Fibroblast of pulmonary artery (primary cell): ENCODE results near the gene BCO1.

Experiments
- DNase-seq: peaks from one replicate; pipeline ENCODE4 v3.0.0-alpha.2; 2010; ENCODE audit warnings: low read depth
- H3K4me3 ChIP-seq: replicated peaks from 2 replicates; pipeline ENCODE4 v1.5.1; 2011; ENCODE audit warnings: low read depth, mild to moderate bottlenecking, control low read depth, low read length, moderate library complexity
- TF ChIP-seq, protein P1 (sequence below): IDR thresholded peaks from 2 replicates; pipeline ENCODE4 v1.5.1; 2011; ENCODE audit warnings: mild to moderate bottlenecking, control low read depth, low read length, inconsistent platforms; ENCODE audit errors: missing control alignments

The BCO1 gene

GRCh38 chr16:81242977-81243618 lies 4.6 kb downstream of the BCO1 start:
- no peak for DNase-seq
- no peak overlapping the region for H3K4me3 ChIP-seq
- TF ChIP-seq, protein P1, sequence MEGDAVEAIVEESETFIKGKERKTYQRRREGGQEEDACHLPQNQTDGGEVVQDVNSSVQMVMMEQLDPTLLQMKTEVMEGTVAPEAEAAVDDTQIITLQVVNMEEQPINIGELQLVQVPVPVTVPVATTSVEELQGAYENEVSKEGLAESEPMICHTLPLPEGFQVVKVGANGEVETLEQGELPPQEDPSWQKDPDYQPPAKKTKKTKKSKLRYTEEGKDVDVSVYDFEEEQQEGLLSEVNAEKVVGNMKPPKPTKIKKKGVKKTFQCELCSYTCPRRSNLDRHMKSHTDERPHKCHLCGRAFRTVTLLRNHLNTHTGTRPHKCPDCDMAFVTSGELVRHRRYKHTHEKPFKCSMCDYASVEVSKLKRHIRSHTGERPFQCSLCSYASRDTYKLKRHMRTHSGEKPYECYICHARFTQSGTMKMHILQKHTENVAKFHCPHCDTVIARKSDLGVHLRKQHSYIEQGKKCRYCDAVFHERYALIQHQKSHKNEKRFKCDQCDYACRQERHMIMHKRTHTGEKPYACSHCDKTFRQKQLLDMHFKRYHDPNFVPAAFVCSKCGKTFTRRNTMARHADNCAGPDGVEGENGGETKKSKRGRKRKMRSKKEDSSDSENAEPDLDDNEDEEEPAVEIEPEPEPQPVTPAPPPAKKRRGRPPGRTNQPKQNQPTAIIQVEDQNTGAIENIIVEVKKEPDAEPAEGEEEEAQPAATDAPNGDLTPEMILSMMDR = no peak

DNA sequence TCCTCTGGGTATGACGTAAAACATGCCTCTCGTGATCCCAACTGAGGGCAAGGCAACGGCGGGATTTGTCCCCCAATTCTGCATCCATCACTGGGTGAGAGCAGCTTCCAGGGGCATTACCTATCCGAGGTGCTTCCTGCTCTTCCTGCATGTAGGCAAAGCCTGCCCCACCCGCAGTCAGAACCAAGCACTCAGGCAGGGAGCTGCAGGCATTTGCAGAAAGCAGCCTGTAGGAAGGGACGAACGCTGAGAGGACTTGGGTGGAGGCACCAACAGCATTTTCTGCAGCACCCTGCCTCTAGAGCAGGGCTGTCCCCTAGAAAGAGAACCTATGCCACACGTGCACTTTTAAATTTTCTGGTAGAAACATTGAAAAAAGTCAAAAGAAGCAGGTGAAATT lies 5.5 kb downstream of the BCO1 start:
- DNase-seq = no peak
- H3K4me3 ChIP-seq = no peak overlapping the region
- TF ChIP-seq, protein P1 = no peak

GRCh38 chr16:81251871-81252270 lies 13.4 kb downstream of the BCO1 start:
- peak; percentile 36 for DNase-seq
- TF ChIP-seq, protein P1 = no peak
- no peak overlapping the region for H3K4me3 ChIP-seq

DNA sequence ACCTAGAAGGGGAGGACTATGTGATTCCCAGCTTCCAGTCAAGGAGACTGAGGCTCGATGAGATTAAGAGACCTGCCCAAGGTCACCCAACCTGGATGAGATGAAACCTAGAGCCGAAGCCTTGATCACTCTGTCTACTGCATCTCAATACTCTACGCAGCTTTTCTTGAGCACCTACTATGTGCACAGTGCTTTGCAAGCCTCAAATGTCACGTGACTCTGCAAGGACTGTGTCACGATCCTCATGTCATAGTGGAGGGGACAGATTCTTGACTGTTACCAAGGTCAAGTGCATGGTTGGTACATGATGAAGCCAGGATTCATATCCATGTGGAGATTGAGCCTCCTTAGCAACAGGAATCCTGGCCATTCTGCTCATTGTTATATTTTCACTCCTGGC lies 14.7 kb downstream of the BCO1 start:
- no peak overlapping the region for H3K4me3 ChIP-seq
- no peak for DNase-seq
- TF ChIP-seq, protein P1 = no peak

GRCh38 chr16:81254922-81255526 lies 16.5 kb downstream of the BCO1 start:
- no peak overlapping the region for H3K4me3 ChIP-seq
- DNase-seq = no peak
- TF ChIP-seq, protein P1 = no peak

DNA sequence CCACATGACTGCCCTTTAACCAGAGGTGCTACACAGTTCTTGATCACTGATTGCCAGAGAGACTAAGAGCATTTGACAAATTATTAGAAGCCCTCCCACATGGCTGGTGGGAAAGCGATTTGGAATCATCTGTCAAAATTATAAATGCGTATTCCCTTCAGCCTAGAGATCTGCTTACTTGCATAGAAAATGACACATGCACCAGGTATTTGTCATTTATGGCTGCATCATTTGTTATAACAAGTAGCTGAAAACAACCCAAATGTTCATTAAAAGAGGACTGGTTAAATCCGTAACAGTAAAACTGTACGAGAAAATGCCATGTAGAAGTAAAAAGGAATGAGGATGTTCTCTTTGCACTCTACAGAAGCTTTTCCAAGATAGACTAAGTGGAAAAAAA lies 21.4 kb downstream of the BCO1 start:
- TF ChIP-seq, protein P1 = no peak
- no peak overlapping the region for H3K4me3 ChIP-seq
- DNase-seq = no peak
